Measurements from ENCODE around the gene RPL10. TPM values are rescaled to one million over a fixed set of nuclear protein-coding genes. Genes with fewer than 3 reads are reported as not detected.
A peak's percentile ranks its signal among the peaks of the same experiment; 100 is the strongest.

The RPL10 gene
- total RNA-seq, 4 donors from 2014 or later: 1,199 to 6,548 (median 3,258) TPM

DNA sequence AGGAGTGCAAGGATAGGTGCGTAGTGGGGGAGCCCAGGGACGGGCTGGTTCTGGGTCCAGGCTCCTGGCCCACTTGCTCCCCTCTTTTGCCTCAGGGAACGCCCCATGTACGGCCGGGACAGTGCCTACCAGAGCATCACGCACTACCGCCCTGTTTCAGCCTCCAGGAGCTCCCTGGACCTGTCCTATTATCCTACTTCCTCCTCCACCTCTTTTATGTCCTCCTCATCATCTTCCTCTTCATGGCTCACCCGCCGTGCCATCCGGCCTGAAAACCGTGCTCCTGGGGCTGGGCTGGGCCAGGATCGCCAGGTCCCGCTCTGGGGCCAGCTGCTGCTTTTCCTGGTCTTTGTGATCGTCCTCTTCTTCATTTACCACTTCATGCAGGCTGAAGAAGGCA is 17.4 kb upstream of the RPL10 start:
- no peak for DNase-seq
- H3K9me3 ChIP-seq: no peaks in the 10 kb centered on the region
- intact Hi-C loops (cut with DNase I): loop anchor here (5.0 kb wide), 1 partner anchor 48 kb away; no protein-coding TSS in a partner anchor
- TF ChIP-seq, protein P1, sequence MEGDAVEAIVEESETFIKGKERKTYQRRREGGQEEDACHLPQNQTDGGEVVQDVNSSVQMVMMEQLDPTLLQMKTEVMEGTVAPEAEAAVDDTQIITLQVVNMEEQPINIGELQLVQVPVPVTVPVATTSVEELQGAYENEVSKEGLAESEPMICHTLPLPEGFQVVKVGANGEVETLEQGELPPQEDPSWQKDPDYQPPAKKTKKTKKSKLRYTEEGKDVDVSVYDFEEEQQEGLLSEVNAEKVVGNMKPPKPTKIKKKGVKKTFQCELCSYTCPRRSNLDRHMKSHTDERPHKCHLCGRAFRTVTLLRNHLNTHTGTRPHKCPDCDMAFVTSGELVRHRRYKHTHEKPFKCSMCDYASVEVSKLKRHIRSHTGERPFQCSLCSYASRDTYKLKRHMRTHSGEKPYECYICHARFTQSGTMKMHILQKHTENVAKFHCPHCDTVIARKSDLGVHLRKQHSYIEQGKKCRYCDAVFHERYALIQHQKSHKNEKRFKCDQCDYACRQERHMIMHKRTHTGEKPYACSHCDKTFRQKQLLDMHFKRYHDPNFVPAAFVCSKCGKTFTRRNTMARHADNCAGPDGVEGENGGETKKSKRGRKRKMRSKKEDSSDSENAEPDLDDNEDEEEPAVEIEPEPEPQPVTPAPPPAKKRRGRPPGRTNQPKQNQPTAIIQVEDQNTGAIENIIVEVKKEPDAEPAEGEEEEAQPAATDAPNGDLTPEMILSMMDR (IDR thresholded peaks at IDR 0.05): no peak
- TF ChIP-seq POLR2A (IDR thresholded peaks at IDR 0.05): no peak
- no peaks in the 10 kb centered on the region for H3K27me3 ChIP-seq
- H3K36me3 ChIP-seq: no peaks in the 10 kb centered on the region
- peak overlapping the region in 1 of 3 donors; percentile 90 for H3K27ac ChIP-seq
- 90 to 96% methylated on average over 13 to 14 of the region's 14 CpGs for WGBS, 2 donors
- peak overlapping the region in 1 of 3 donors; percentile 58 for H3K4me3 ChIP-seq (replicated peaks in 1 of 3)
- H3K4me1 ChIP-seq: peaks cover 5 to 10% of the 10 kb centered on the region in 2 donors

DNA sequence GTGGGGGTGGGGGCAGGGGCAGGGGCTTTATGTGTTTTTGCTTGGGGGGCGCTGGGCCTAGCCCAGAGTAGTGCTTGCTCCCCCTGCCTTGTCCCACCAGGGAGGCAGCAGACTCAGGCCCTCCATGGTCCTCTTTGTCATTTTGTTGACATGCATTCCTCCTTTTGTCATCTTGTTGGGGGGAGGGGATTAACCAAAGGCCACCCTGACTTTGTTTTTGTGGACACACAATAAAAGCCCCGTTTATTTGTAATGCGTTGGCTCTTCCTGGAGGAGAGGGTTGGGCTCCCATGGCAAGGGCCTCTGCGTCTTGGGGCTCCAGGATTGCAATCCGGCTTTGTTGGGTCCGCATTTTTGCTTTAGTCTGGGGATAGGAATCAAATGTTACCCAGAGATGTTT is 16.9 kb upstream of the RPL10 start:
- intact Hi-C loops (cut with DNase I): loop anchor here (5.0 kb wide), 1 partner anchor 49 kb away; no protein-coding TSS in a partner anchor

DNA sequence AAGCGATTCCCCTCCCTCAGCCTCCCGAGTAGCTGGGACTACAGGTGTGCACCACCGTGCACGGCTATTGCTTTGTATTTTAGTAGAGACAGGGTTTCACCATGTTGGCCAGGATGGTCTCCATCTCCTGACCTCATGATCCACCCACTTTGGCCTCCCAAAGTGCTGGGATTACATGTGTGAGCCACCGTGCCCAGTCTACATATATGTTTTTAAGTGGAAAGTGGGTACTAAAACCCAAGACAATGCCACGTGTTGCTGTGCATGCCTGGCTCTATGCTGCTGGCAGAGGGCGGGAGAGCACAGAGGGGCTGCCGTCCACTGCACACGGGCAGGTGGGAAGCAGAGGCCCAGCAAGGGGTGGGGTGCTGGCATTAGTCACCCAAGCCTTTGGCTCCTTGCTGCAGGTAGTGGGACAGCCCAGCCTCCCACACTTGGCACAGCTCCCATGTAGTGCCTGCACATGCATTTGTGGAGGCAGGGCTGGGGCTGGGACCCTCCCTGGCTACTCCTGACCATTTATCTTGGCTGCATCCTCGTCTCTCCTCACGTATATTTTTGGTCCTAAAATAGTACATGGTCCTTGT is 15.6 kb upstream of the RPL10 start:
- Histone ChIP-seq H3K4me3 (replicated peaks in 1 of 3) (no peak overlapping the region), H3K27ac (no peak overlapping the region), H3K27me3 (no peaks in the 10 kb centered on the region), H3K4me1 (peaks cover 5 to 10% of the 10 kb centered on the region in 2 donors), H3K36me3 (no peaks in the 10 kb centered on the region), H3K9me3 (no peaks in the 10 kb centered on the region)
- TF ChIP-seq, protein P1 (IDR thresholded peaks at IDR 0.05): no peak
- no peak for TF ChIP-seq POLR2A (IDR thresholded peaks at IDR 0.05)
- DNase-seq: peak in 1 of 2 donors; percentile 21
- WGBS, 2 donors: 45 to 81% methylated on average over 2 to 11 of the region's 11 CpGs
- intact Hi-C loops (cut with DNase I): loop anchor here (5.0 kb wide), 1 partner anchor 50 kb away; no protein-coding TSS in a partner anchor

More for the DNA sequence above, 16.9 kb upstream of the RPL10 start:
- no peaks in the 10 kb centered on the region for H3K36me3 ChIP-seq
- peaks cover 5 to 10% of the 10 kb centered on the region in 2 donors for H3K4me1 ChIP-seq
- no peaks in the 10 kb centered on the region for H3K9me3 ChIP-seq
- H3K27me3 ChIP-seq: no peaks in the 10 kb centered on the region
- no peak overlapping the region for H3K27ac ChIP-seq
- no peak overlapping the region for H3K4me3 ChIP-seq (replicated peaks in 1 of 3)
- 68 to 79% methylated on average over 5 to 6 of the region's 6 CpGs for WGBS, 2 donors
- TF ChIP-seq, protein P1 (IDR thresholded peaks at IDR 0.05): no peak
- no peak for TF ChIP-seq POLR2A (IDR thresholded peaks at IDR 0.05)
- DNase-seq: no peak

DNA sequence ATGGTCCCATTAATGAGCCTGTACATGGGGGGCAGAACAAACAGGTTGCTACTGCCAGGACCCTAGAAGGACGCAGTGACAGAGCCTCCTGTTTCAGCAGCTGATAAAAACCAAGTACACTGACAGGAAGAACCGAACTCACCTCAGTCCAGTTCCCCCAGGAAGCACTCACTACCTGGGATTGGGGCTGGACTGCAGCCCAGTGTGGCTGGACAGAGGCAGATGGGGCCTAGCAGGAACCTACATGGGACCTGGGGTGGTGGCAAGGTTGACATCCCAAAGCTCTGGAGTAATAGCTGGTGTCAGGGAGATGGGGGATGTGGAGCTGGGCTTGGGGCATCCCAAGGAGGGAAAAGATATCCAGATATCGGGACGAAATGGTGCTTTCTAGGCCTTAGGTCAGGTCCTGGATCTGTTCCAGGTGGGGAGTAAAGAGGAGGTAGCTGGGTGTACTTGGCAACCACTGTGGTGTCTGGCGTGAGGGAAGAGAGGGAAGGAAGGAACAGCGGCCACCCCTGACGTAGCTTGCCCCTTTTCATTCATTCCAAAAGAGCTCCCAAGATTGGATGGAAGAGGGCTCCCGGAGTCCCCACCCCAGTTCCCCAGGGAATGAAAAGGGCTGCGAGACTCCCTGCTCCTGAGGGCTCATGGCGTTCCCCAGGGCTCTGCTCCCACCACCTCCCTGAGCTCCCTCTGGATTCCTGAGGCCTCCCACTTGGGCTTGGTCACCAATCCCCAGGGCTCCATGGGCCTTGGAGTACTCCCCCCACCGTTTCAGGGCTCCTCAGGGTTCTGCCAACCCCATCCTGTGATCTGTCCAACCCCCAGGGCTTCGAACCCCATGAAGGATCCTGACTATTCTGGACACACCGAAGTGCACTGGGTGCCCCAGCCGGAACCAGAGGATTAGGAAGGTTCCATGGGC is 14.6 kb upstream of the RPL10 start:
- no peak for DNase-seq
- H3K36me3 ChIP-seq: no peaks in the 10 kb centered on the region
- H3K27me3 ChIP-seq: no peaks in the 10 kb centered on the region
- H3K27ac ChIP-seq: no peak overlapping the region
- WGBS, 2 donors: 55 to 58% methylated on average over 8 to 9 of the region's 14 CpGs
- H3K9me3 ChIP-seq: no peaks in the 10 kb centered on the region
- peaks cover 0 to 10% of the 10 kb centered on the region in 2 donors for H3K4me1 ChIP-seq
- TF ChIP-seq, protein P1 (IDR thresholded peaks at IDR 0.05): no peak
- no peak for TF ChIP-seq POLR2A (IDR thresholded peaks at IDR 0.05)
- intact Hi-C loops (cut with DNase I): loop anchor here (5.0 kb wide), 1 partner anchor 51 kb away; no protein-coding TSS in a partner anchor
- no peak overlapping the region for H3K4me3 ChIP-seq (replicated peaks in 1 of 3)

Data from thyroid gland (tissue), 4 donors.